Measurements from ENCODE around the gene RCAN2. TPM values are rescaled to one million over a fixed set of nuclear protein-coding genes. Genes with fewer than 3 reads are reported as not detected.

RCAN2 gene
- total and polyA plus RNA-seq, 2 donors (not counting 3 experiments of a cell fraction or from before 2014, with no cell fraction given), result 0.07 to 0.33 TPM

GRCh38 chr6:46367354-46368168, 123.7 kb downstream of the RCAN2 start:
- Histone ChIP-seq H3K9ac (replicated peaks; ENCODE audit: extremely low read depth, insufficient read depth, low read length) (no peak overlapping the region), H3K27ac (ENCODE audit: insufficient read depth, low read depth, low read length) (no peak overlapping the region), H3K79me2 (ENCODE audit: control insufficient read depth, insufficient read depth, low read length) (no peaks in the 10 kb centered on the region), H3K4me3 (replicated peaks in 1 of 3; ENCODE audit: insufficient read depth in 1 of 3, low read depth in 1 of 3, low read length in 3 of 3) (no peak overlapping the region), H2AFZ (ENCODE audit: low read depth, low read length) (no peak overlapping the region), H3K4me2 (ENCODE audit: insufficient read depth, low read length) (no peak overlapping the region), H3K36me3 (ENCODE audit: control insufficient read depth in 2 of 2, extremely low read depth in 1 of 2, insufficient read depth in 2 of 2, low read length in 2 of 2) (no peaks in the 10 kb centered on the region), H3K9me3 (replicated peaks; ENCODE audit: control insufficient read depth, insufficient read depth, low read length) (no peaks in the 10 kb centered on the region), H4K20me1 (replicated peaks; ENCODE audit: control insufficient read depth, extremely low read depth, insufficient read depth, low read length) (no peaks in the 10 kb centered on the region), H3K9me1 (replicated peaks; ENCODE audit: control insufficient read depth, extremely low read depth, insufficient read depth, low read length) (no peaks in the 10 kb centered on the region), H3K4me1 (ENCODE audit: control insufficient read depth, extremely low read depth, insufficient read depth, low read length) (no peaks in the 10 kb centered on the region), H3K27me3 (ENCODE audit: control insufficient read depth in 2 of 2, insufficient read depth in 2 of 2, low read length in 2 of 2) (no peaks in the 10 kb centered on the region)
- intact Hi-C loops (cut with micrococcal nuclease) (no loop called here), dilution Hi-C loops (cut with MboI; ENCODE audit: extremely low pct_ligation_motif_present, low sequenced_read_pairs) (no loop called here)
- ChIA-PET POLR2A (no interaction called here), CTCF (interaction anchor here (1.4 to 1.6 kb wide), 2 partner anchors 14 to 24 kb away, joined by 3 read pairs; no protein-coding TSS in a partner anchor)
- BruUV-seq (replicated peaks), result no TSS peak
- TF ChIP-seq MYC (IDR thresholded peaks at IDR 0.05; ENCODE audit: low read depth, low read length) (no peak), CTCF (IDR thresholded peaks at IDR 0.05; ENCODE audit: extremely low read depth in 1 of 2, insufficient read depth in 1 of 2, low read depth in 1 of 2, low read length in 2 of 2) (no peak), POLR2A (IDR thresholded peaks at IDR 0.05; ENCODE audit: low read depth, low read length) (no peak)
- no peak for FAIRE-seq
- DNase-seq (ENCODE audit: low read depth, low spot score), result no peak

- Histone ChIP-seq H3K27me3 (ENCODE audit: control insufficient read depth in 2 of 2, insufficient read depth in 2 of 2, low read length in 2 of 2) (no peaks in the 10 kb centered on the region), H3K4me2 (ENCODE audit: insufficient read depth, low read length) (no peak overlapping the region), H3K27ac (ENCODE audit: insufficient read depth, low read depth, low read length) (no peak overlapping the region), H3K9me3 (replicated peaks; ENCODE audit: control insufficient read depth, insufficient read depth, low read length) (no peaks in the 10 kb centered on the region), H3K4me3 (replicated peaks in 1 of 3; ENCODE audit: insufficient read depth in 1 of 3, low read depth in 1 of 3, low read length in 3 of 3) (no peak overlapping the region), H3K4me1 (ENCODE audit: control insufficient read depth, extremely low read depth, insufficient read depth, low read length) (no peaks in the 10 kb centered on the region), H2AFZ (ENCODE audit: low read depth, low read length) (no peak overlapping the region), H4K20me1 (replicated peaks; ENCODE audit: control insufficient read depth, extremely low read depth, insufficient read depth, low read length) (no peaks in the 10 kb centered on the region), H3K79me2 (ENCODE audit: control insufficient read depth, insufficient read depth, low read length) (no peaks in the 10 kb centered on the region), H3K9ac (replicated peaks; ENCODE audit: extremely low read depth, insufficient read depth, low read length) (no peak overlapping the region), H3K36me3 (ENCODE audit: control insufficient read depth in 2 of 2, extremely low read depth in 1 of 2, insufficient read depth in 2 of 2, low read length in 2 of 2) (no peaks in the 10 kb centered on the region), H3K9me1 (replicated peaks; ENCODE audit: control insufficient read depth, extremely low read depth, insufficient read depth, low read length) (no peaks in the 10 kb centered on the region)
- ChIA-PET POLR2A (no interaction called here), CTCF (interaction anchor here (1.6 kb wide), 1 partner anchor 23 kb away, joined by 3 read pairs; no protein-coding TSS in a partner anchor)
- dilution Hi-C loops (cut with MboI; ENCODE audit: extremely low pct_ligation_motif_present, low sequenced_read_pairs), result no loop called here
- TF ChIP-seq GATA2 (IDR thresholded peaks at IDR 0.05; ENCODE audit: insufficient read depth, insufficient read length, low read depth, low read length) (no peak), FOS (IDR thresholded peaks at IDR 0.05; ENCODE audit: borderline replicate concordance, insufficient read depth, low read length) (no peak), MAX (IDR thresholded peaks at IDR 0.05; ENCODE audit: insufficient read depth, insufficient read length) (no peak), JUN (IDR thresholded peaks at IDR 0.05; ENCODE audit: borderline replicate concordance, insufficient read depth, insufficient read length, low read depth) (no peak), POLR2AphosphoS5 (IDR thresholded peaks at IDR 0.05; ENCODE audit: insufficient read depth, low read depth, low read length) (no peak), POLR2A (IDR thresholded peaks at IDR 0.05; ENCODE audit: low read depth, low read length) (no peak), MYC (IDR thresholded peaks at IDR 0.05; ENCODE audit: low read depth, low read length) (no peak), EZH2 (IDR thresholded peaks at IDR 0.05; ENCODE audit: borderline replicate concordance, low read depth, low read length, severe bottlenecking) (no peak), CTCF (IDR thresholded peaks at IDR 0.05; ENCODE audit: extremely low read depth in 1 of 2, insufficient read depth in 1 of 2, low read depth in 1 of 2, low read length in 2 of 2) (no peak)
- intact Hi-C loops (cut with micrococcal nuclease), result no loop called here
- FAIRE-seq, result no peak
- no TSS peak for BruUV-seq (replicated peaks)
- DNase-seq (ENCODE audit: low read depth, low spot score), result no peak
Measured at GRCh38 chr6:46366190-46366900, 124.9 kb downstream of the RCAN2 start.
